PC-3 (cell line): ENCODE results near the gene RAB3C.

Source experiments
- CTCF ChIP-seq: fragments of 300-600 bp; sonication (generic); conservative IDR thresholded peaks from 2 replicates; pipeline ENCODE4 v1.5.1; 2017; ENCODE audit warnings: antibody characterized with exemption, low read depth, mild to moderate bottlenecking, low read length
- EZH2 ChIP-seq: fragments of 300-600 bp; sonication (generic); IDR thresholded peaks from one replicate; pipeline ENCODE4 v1.6.1; 2017; ENCODE audit warnings: antibody characterized with exemption, mild to moderate bottlenecking, low read length; ENCODE audit not compliant: unreplicated experiment
- EZH2phosphoT487 ChIP-seq: fragments of 300-600 bp; sonication (generic); IDR thresholded peaks from 2 replicates; pipeline ENCODE4 v1.6.1; 2018; ENCODE audit warnings: mild to moderate bottlenecking, antibody characterized with exemption, low read length, borderline replicate concordance

DNA sequence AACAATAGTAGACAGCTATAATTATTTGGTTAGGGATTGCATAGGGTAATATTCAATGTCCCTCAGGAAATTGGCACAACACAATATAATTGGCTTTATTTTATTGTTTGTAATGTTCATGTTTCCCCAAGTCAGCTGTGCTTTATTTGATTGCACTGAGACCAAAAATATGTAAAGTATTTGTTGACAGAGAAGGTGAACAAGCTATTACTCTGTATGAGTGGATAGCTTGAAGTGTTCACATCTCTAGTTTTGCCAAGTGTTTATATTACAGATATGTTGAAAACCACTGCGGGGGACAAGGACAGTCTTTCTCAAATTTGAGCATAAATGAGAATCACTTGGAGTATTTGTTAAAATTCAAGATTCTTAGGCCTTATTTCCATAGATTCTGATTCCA lies 83.3 kb downstream of the RAB3C start:
- TF ChIP-seq CTCF, result no peak
- no peak for TF ChIP-seq EZH2phosphoT487
- TF ChIP-seq EZH2, result no peak
